NCI-H2081 treated with DMSO at 0.1 percent for 48 hours (cell line): ENCODE data around the gene KRT79.
"Not testable (repeated sequence)": the region's sequence is repeated elsewhere in the genome, so short reads cannot be mapped to it uniquely, and the experiment has no call there.

ENCODE experiments used
- DNase-seq: peaks from one replicate; lab custom pipeline; 2025; lab: John Stamatoyannopoulos, UW

The KRT79 gene

DNA sequence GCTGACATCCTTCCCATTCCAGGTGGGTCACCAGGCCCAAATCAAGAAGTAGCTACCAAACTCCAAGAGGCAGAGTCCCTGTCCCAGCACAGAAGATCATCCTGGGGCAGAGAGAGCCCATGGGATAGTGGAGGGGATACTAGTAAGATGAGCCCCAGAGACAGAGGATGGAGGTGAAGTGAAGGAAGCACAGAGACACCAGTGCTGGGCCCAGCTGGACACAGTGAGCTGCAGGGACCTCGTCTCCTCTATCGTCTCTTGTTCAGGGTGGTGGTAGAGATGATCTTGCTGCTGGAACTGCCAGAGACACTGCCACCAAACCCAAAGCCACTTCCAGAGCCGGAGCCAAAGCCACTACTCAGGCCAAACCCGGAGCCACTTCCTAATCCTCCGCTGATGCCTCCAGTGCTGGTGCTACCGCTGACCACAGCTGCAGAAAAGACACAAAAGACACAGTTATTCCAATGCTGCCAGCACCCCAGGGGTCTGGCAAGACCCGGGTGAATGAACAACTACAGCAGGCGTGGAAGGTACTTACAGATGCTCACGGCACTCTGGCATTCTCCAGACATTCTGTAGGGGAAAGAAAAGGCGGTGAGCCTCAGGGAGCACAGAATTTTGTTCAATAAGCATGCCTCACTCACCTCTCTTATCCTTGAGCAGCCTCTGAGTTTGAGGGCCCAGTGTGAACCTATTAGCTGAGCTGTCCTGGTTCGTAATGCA lies 27.1 kb downstream of the KRT79 start:
- no peak for DNase-seq

- DNase-seq = no peak
Observed at GRCh38 chr12:52806169-52806811, 27.8 kb downstream of the KRT79 start.

DNA sequence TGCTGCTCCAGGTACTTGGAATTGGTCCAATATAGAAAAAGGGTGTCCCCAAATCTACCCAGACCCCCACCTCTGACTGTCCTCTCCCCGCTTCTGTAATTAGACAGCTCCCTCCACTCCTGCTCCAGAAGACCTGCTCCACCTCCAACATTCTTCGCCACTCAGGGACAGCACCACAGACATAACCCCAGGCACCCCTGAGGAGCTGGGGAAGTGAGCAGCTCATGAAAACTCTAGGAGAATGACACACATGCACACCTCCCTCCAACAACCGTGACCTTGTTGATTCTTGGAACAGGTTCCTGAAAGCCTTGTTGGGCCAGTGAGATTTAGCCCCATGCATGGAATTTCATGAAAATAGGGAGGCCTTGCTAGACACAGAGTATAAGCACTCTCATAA lies 28.4 kb downstream of the KRT79 start:
- DNase-seq = no peak

GRCh38 chr12:52805000-52805399 lies 29.1 kb downstream of the KRT79 start:
- DNase-seq = no peak

DNA sequence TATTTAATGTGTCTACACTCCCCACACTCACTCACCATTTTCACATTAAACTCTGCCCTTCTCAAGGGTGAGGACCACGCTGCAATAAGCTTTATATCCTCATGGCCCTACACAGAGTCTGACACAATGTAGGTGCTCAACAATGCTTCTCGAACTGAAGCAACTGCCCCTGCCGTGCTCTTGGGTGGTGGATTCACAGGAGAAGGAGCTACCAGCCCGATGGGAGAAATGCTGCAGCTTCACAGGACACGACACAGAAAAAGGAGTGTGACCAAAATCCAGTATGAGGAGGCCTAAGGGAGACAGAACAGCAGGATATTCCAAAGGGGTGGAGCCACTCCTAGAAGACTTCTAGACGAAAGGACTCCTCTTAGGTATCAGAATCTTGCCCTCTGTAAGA lies 31.7 kb downstream of the KRT79 start:
- no peak for DNase-seq

DNA sequence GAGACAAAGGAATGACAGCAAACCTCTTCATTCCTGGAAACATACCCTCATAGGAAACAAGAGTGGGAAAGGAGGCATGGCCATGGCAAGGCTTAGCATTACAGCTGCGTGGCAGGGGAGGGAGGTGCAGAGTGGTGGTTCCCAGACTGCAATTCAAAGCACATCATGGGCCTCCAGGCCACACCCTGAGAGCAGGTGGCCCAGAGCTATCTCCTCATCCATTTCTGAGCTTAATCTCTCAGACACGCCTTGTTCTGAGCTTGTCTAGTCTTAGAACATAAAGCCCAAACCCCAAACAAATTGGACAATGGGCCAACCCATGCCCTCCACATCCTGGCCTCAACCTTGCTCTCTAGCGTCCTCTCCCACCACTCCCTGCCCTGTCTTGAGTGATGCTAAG lies 32.3 kb downstream of the KRT79 start:
- DNase-seq = no peak

DNA sequence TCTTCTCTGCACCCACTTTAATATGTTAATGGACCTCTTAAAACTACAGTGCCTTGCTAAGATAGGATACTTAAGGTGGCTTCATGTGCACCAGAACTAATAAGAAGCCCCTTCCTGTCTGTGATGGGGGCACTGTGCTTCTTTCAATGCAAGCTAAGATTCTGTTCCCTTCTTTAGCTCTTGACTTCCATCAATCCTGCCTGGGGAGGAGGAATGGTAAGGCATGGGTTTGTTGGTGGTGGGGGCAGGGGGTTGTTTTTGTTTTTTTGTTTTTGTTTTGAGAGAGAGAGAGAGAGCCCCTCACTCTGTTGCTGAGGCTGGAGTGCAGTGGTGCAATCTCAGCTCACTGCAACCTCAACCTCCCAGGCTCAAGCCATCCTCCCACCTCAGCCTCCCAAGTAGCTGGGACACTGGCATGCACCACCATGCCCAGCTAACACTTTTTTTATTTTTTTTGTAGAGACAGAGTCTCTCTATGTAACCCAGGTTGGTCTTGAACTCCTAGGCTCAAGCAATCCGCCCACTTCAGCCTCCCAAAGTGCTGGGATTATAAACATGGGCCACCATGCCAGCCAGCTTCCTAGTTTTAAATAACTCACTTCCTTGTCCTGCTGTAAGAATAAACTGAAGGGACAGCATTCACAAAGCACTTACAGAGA lies 33.7 kb downstream of the KRT79 start:
- DNase-seq = no peak

- DNase-seq = no peak
Observed at GRCh38 chr12:52799505-52800211, 34.5 kb downstream of the KRT79 start.

GRCh38 chr12:52798671-52799504 lies 35.2 kb downstream of the KRT79 start:
- DNase-seq = no peak

DNA sequence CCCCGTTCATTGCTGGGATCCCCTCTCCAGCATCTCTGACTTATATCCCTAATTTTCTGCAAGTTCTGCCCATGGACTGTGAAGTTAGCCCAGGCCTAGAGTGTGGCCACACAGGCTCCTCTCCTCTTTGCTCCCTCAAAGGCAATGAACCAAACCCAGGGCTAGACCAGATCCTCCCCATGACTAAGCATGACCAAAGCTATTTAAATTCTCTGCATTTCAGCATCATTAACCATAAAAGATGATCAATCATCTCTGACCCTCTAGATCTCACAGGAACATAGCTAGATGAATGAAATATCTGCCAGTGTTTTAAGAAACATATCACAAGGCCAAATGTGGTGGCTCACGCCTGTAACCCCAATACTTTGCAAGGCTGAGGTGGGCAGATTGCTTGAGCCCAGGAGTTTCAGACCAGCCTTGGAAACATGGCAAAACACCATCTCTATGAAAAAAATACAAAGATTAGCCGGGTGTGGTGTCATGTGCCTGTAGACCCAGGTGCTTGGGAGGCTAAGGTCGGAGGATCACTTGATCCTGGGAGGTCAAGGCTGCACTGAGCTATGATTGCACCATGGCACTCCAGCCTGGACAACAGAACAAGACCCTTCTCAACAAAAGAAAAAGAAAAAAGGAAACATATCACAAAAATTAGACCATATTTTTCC lies 36.0 kb downstream of the KRT79 start:
- no peak for DNase-seq

- no peak for DNase-seq
Observed at GRCh38 chr12:52797529-52797894, 36.6 kb downstream of the KRT79 start.

DNA sequence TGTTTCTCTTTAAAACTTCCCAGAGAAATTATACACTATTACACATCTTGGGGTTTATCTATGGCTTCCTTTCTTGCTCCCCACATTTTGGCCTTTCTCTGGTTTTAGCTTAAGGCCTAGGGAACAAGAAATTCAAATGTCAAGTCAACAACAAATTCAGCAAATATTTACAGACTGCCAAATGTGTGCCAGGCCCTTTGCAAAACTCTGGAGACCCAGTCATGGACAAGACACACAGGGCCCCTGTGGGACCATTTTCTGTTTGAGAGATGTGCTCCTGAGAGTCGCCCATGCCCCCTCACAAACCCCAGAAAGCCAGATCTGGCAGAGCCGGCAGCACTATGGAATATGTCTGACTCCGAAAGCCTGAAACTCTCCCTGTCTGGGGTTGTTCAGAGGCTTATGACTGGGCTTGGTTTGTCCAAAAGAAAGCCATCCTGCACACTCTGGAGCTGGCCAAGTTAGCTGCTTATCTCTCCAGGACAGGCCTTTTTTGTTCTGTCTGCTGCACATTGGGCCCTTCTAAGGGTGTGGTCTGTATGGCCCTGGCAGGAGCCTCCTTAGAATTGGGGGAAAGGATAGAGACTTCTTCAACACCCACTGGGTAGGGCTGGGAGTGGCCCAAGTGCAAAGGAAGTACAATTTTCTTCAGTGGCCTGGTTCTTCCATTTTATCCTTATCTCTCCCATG lies 37.1 kb downstream of the KRT79 start:
- no peak for DNase-seq

- no peak for DNase-seq
Observed at GRCh38 chr12:52796429-52796794, 37.7 kb downstream of the KRT79 start.

- DNase-seq = no peak
Observed at GRCh38 chr12:52795694-52796428, 38.2 kb downstream of the KRT79 start, which contains the start of gene KRT3. Gene KRT3, minus strand, starts transcription at chr12:52796117. Its CDS starts 75 bp downstream, at chr12:52796042.

DNA sequence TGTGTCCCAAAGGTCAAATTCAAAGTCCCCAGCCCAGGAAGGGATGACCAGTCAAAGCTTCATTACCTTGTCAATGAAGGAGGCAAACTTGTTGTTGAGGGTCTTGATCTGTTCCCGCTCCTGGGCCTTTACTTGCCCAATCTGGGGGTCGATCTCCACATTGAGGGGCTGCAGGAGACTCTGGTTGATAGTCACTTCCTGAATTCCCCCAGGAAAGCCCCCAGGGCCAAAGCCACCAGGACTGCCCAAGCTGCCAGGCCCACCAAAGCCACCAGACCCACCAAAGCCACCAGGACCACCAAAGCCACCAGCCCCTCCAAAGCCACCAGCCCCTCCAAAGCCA lies 38.8 kb downstream of the KRT79 start:
- DNase-seq = not testable (repeated sequence)

DNA sequence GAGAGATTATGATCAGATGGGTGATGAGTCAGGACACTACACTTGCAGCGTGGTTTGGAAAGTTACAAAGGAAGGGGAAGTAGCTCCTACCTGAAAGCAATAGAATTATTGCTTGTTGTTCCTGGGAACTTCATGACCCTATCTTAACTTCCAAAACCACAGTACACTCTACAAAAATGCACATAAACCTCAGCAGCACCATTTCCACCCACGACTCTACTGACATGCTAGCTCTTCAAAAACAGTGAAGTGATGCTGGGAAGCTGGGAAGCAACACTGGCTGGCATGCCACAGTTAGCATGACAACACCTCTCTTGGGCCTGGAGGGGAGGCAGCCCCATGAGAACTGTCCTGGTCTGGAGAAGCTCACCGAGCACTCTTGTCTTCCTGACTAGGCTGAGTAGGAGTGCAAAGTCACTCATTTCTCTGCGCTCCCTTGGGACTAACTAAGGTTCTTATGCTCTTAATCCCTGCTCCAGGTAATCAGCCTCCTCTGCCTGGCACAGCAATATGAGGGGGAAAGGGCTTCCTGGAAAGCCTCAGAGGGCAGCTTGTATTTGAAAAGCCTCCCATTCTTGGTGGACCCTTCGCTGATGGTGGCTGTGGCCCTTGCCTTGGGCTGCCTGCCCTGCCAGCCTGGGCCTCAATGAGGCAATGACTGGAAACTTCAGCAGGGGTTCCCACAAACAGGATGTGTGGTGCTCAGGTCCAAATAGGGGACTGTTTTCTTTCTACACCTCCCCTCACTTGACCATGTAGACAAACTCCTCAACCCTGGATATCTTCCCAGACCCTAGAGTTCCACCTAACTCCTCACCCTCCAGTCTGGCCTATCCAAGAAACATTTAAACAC lies 39.4 kb downstream of the KRT79 start:
- DNase-seq = no peak

- no peak for DNase-seq
Observed at GRCh38 chr12:52792185-52793029, 41.7 kb downstream of the KRT79 start.
